ENCODE results near the gene CHRNA9.

Gene CHRNA9

DNA sequence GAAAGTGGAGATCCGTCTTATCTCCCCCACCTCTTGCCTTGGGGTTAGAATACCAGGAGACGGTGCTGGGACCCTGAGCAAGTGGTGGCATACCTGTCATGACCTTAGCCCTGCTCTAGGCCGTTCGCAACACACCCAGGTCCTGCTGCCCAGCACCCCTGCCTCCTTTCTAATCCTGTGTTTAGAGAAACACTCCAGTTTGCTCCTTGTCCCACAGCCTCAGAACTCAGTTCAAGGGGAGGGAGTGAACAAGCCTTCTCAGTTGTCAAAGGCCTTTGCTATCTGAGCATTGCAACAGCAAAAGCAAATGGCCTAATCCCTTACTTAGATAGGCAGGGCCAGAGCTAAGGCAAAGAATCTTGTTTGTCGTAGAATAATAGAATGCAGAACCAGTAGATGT, 67.9 kb downstream of the CHRNA9 start:
- Histone ChIP-seq H3K4me3 (ENCODE audit: low read depth, low read length) (no peak overlapping the region), H3K27ac (ENCODE audit: low read depth, low read length) (no peak overlapping the region), H3K4me1 (ENCODE audit: control insufficient read depth, insufficient read depth, low read length, unreplicated experiment) (no peaks in the 10 kb centered on the region), H2AFZ (ENCODE audit: low read length, unreplicated experiment) (no peak overlapping the region), H3K27me3 (ENCODE audit: insufficient read depth, low read length) (peaks cover 5% of the 10 kb centered on the region; the same call in 1 of the 2 replicates), H3K79me2 (ENCODE audit: control insufficient read depth, insufficient read depth, low read length, unreplicated experiment) (no peaks in the 10 kb centered on the region), H3K36me3 (ENCODE audit: insufficient read depth, low read length) (no peaks in the 10 kb centered on the region)

Data from ACC112 (cell line).